Stimulated activated CD8-positive, alpha-beta memory T cell treated with anti-CD3 and anti-CD28 coated beads, Interleukin-2, amount 100 ng/mL, for 1 hour (primary cell): ENCODE measurements around the gene SPATS2.

Source experiments
- DNase-seq, 2 donors: peaks; one replicate each; pipeline ENCODE4 v3.0.0-alpha.2; 2020; ENCODE audit warnings: low read depth in 2 of 2

The SPATS2 gene

GRCh38 chr12:49335955-49336644 lies 31.2 kb upstream of the SPATS2 start:
- DNase-seq: no peak

DNA sequence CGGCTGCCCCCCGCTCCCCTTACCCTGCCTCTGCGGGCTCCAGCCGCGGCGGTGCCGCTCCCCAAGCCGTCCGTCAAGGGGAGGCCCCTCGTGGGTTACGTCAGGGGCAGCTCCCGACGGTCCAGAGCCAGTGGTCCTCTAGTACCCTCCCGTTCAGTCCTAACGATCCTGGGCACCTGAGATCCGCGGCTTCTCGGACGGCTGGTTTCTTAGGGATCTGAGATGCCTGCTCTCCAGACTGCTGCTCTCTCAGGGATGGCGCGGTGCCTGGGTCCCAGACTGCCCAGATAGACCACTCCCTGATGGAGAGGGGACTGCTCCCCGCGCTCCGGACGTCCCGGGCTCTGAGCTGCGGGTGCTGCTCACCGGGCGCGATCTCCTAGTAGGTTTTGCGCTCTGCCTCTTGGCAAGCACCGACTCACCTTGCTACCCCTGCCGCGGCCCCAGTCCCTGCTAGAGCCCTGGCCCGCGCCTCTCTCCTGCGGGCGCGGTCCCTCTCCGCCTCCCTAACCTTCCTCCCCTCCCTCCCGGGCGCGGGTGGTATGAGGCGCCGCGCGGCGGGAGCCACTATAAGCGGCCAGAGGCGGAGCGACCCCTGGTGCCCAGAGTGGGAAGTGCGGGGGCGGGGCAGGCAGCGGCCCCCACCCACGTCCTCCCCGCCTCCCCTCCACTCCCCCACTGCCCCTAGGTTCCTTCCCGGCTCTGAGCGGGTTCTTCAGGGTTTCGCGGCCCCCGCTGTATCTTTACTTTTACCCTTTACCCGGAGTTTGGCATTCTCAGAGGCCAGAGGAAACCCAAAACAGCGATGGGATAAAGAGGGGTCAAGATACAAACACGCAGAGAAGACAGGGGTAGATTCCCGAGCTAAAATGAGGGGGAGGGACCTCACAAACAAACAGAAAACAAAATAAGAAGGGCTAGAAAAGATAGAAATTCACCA lies 30.3 kb upstream of the SPATS2 start, which contains the start of gene C1QL4:
Gene C1QL4 (minus strand): TSS at position 544 of the 940 bp plus-strand sequence. CDS start 711 bp downstream, outside the sequence.
- DNase-seq: peak; percentile 76 to 81

GRCh38 chr12:49338830-49339463 lies 28.3 kb upstream of the SPATS2 start:
- DNase-seq: no peak

- no peak for DNase-seq
Observed at GRCh38 chr12:49339464-49339861, 27.8 kb upstream of the SPATS2 start.

DNA sequence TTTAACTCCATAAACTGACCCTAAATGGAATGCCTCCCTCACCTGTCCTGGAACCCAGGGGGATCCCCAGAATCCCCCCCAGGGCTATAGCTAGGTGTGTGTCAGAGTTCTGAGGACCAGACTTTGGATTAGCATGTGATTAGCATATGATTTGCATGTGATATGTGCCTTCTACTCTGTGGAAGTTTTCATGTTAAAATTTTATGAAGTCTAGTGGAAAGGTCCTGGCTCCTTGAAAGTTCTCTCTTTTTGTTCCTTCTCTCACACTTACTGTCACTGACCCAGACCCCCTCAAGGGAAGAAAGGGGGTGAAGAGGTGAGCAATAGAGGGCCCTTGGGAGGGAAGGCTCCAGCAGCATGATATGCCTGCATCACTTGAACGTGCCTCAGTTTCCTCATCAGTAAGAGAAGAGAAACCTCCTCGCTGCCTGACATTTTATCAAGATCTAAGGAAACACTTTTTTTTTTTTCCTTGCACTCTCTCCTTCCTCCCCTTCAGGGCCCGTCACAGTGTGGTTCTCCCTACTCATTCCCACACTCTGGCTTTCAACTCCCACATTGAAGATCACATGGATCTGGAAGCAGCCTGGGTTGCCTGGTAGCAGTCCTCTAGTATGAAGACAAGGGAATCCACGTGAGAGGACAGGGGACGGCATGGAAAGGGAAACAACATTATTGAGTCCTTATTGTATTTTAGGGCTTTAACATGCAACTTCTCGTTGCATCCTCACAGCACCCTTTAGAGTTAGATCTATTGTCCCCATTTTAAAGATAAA lies 27.0 kb upstream of the SPATS2 start:
- no peak for DNase-seq

- no peak for DNase-seq
Observed at GRCh38 chr12:49340971-49341776, 26.1 kb upstream of the SPATS2 start.

DNA sequence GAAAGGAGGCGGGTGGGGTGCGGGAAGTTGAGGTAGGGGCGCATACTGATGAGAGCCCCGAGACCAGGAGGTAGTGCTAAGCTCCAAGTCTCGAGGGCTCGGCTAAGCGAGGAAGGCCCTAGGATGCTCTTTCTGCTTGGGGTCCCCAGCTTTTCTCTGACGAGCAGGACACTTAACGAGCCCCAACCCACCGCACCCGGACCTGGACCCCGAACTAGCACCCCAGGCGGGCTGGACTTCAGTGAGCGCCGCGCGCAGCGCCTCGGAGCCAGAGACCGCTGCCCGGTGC lies 25.5 kb upstream of the SPATS2 start:
- DNase-seq: no peak

GRCh38 chr12:49342066-49342913 lies 25.0 kb upstream of the SPATS2 start:
- DNase-seq: peak; percentile 41 to 46

GRCh38 chr12:49342914-49343731 lies 24.1 kb upstream of the SPATS2 start:
- no peak for DNase-seq

- DNase-seq: no peak
Observed at GRCh38 chr12:49344486-49345050, 22.7 kb upstream of the SPATS2 start.

DNA sequence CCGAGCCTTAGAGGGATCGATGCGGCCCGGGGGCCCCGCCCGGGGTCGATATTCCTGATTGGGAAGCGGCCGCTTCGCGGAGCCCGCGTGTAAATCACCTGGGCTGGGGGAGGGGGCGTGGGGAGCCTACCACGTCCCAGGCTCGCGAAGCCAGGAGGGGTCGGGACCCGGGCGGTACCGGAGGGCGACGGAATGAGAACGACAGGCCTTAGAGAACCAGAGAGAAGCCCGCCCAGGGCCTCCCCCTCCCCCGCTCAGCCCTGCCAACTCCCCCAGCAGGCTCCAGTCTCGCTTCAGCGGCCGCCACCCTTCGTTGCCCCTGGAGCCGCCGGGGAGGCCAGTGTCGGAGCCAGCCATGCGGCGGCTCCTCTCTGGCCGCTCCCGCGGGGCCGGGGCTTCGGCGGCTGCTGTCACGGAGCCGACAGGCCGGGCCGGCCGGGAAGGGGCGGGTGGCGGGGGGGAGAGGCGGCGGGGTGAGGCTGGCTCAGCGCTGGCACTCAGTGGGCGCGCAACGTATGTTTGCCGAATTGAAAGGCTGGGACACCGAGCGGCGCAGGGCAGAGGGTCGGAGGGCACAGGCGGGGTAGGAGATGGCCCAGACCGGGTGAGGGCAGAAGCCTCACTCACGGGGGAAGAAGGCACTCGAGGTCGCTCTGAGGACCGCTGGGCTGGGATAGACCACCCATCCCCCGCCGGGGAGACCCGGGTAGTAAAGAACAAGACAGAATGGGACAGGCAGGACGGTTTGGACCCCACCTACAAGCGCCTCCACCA lies 22.0 kb upstream of the SPATS2 start:
- DNase-seq: no peak

GRCh38 chr12:49345825-49346658 lies 21.2 kb upstream of the SPATS2 start:
- no peak for DNase-seq

- no peak for DNase-seq
Observed at GRCh38 chr12:49346659-49347310, 20.5 kb upstream of the SPATS2 start, which contains the start of gene DNAJC22. TSS of gene DNAJC22 (plus strand) at chr12:49346888. CDS start at chr12:49348873, 1,985 bp downstream.

DNA sequence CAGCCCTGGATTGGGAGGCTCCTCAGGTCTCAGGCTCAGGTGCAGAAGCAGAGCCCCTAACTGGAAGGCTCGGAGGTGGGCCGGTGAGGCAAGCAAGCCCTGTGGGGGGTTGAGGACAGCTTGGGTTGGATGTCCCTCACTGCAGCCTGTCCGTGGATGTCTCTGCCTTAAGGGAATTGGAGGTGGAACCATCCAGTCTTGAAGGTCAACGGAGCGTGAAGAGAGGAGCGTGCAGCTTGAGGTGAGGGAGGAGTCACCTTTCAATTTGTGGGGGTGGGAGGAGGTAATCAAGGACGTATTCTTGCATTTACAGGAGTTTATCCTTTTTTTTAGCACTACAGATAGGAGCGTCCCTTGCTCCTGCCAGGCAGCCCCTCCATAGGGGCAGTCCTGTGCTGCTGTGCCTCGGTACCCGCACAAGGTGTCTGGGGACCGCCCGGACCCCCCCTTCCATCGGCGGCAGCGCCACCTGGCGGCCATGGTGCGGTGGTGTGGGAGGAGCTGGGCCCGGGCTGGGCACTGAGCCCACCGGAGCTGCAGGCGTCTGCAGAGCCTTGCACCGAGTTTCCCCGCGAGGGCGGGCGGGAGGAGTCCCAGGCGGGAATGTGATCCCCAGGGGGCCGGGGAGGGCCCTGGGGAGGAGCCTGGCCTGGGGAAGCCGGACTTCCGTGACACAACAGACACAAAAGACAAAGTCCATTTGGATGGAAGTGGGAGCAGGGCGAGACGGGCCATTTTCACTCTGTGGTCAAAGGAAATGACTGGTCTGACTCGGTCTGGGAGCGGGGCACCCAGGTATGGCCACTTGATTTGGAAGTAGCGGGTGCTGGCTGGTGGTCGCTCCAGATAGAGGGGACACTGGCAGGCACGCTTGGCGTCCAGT lies 19.7 kb upstream of the SPATS2 start:
- DNase-seq: peak; percentile 59 to 68

- DNase-seq: no peak
Observed at GRCh38 chr12:49348781-49349180, 18.5 kb upstream of the SPATS2 start.
